Left ventricle myocardium inferior (tissue), 1 donor: ENCODE measurements around the gene VSIG4. TPM values are rescaled to one million over a fixed set of nuclear protein-coding genes. Genes with fewer than 3 reads are reported as not detected.
"Not testable (repeated sequence)": the region's sequence is repeated elsewhere in the genome, so short reads cannot be mapped to it uniquely, and the experiment has no call there.

Experiments
- DNase-seq: peaks from one replicate; pipeline ENCODE4 v3.0.0-alpha.2; 2020
- H3K27ac ChIP-seq: fragments of 200-600 bp; replicated peaks from 2 replicates; pipeline ENCODE4 v1.8.0; 2021
- H3K27me3 ChIP-seq: fragments of 200-600 bp; 2 replicates; pipeline ENCODE4 v1.8.0; 2021; ENCODE audit warnings: low read depth
- H3K36me3 ChIP-seq: fragments of 200-600 bp; 2 replicates; pipeline ENCODE4 v1.8.0; 2021
- H3K4me1 ChIP-seq: fragments of 200-600 bp; 2 replicates; pipeline ENCODE4 v1.8.0; 2021
- H3K4me3 ChIP-seq: fragments of 200-600 bp; 2 replicates; pipeline ENCODE4 v1.8.0; 2021; ENCODE audit warnings: mild to moderate bottlenecking, moderate library complexity
- H3K9me3 ChIP-seq: fragments of 200-600 bp; replicated peaks from 2 replicates; pipeline ENCODE4 v1.8.0; 2021
- CTCF ChIP-seq: fragments of 200-600 bp; IDR thresholded peaks from 2 replicates; pipeline ENCODE4 v1.8.0; 2021; ENCODE audit warnings: antibody characterized with exemption, mild to moderate bottlenecking, borderline replicate concordance
- intact Hi-C: fragments of 100-400 bp; cut with micrococcal nuclease; formaldehyde crosslinking; loops from one replicate; pipeline ENCODE4 v1.11.0; 2022
- total RNA-seq: library from RNA; stranded (reverse); fragmentation: NEBNext Ultra II Directional; extraction: Animal tissue kit (Norgen Biotek cat#: 25700); gene quantifications from one replicate; pipeline ENCODE4 v1.2.1, GENCODE V29; 2021
- donor health status: DM: no; HTN: yes; CAD: no; lungs with severe emphysema.

VSIG4 gene
- total RNA-seq, 1 donor from 2014 or later: 41.7 TPM

- TF ChIP-seq CTCF: no peak
- DNase-seq: no peak
- Histone ChIP-seq H3K9me3 (no peaks in the 10 kb centered on the region), H3K27ac (no peak overlapping the region), H3K4me1 (no peaks in the 10 kb centered on the region), H3K27me3 (no peaks in the 10 kb centered on the region), H3K4me3 (no peak overlapping the region), H3K36me3 (no peaks in the 10 kb centered on the region)
- intact Hi-C loops: loop anchor here (5.0 kb wide), 1 partner anchor 388 kb away; no protein-coding TSS in a partner anchor
Measured at GRCh38 chrX:65985211-65985610, 54.7 kb downstream of the VSIG4 start.

- DNase-seq, H3K36me3 ChIP-seq, H3K9me3 ChIP-seq, H3K4me1 ChIP-seq, H3K4me3 ChIP-seq, intact Hi-C loops, H3K27ac ChIP-seq, H3K27me3 ChIP-seq: not testable (repeated sequence)
Measured at GRCh38 chrX:65977161-65977560, 62.7 kb downstream of the VSIG4 start.

- intact Hi-C loops: no loop called here
- Histone ChIP-seq H3K27ac (no peak overlapping the region), H3K27me3 (no peaks in the 10 kb centered on the region), H3K4me1 (no peaks in the 10 kb centered on the region), H3K9me3 (no peaks in the 10 kb centered on the region), H3K4me3 (no peak overlapping the region), H3K36me3 (no peaks in the 10 kb centered on the region)
- no peak for TF ChIP-seq CTCF
- DNase-seq: no peak
Measured at GRCh38 chrX:65976161-65976560, 63.7 kb downstream of the VSIG4 start.

GRCh38 chrX:65975161-65975751 lies 64.6 kb downstream of the VSIG4 start:
- H3K27ac ChIP-seq, intact Hi-C loops: not testable (repeated sequence)

More at GRCh38 chrX:65975161-65975751, 64.6 kb downstream of the VSIG4 start:
- not testable (repeated sequence) for H3K4me1 ChIP-seq, H3K27me3 ChIP-seq, H3K36me3 ChIP-seq, DNase-seq, H3K9me3 ChIP-seq, H3K4me3 ChIP-seq

Other genes with a start within 250 kb of the VSIG4 start
- 26.2 TPM for gene HEPH, start 124.2 kb upstream of the VSIG4 start, total RNA-seq